Prostate gland (tissue), 2 donors: Measurements from ENCODE around the gene C12orf56.

ENCODE experiments used
- POLR2AphosphoS5 ChIP-seq: sonication (generic); formaldehyde crosslinking; IDR thresholded peaks from one replicate; pipeline ENCODE4 v1.6.1; 2017; ENCODE audit warnings: antibody characterized with exemption
- TF ChIP-seq, protein P1 (sequence below), 4 experiments: fragments of 200-600 bp in 2 of 4; fragments of 450-650 bp in 2 of 4; sonication (generic) in 2 of 4; IDR thresholded peaks; 1 replicate in 3 of 4; 2 replicates in 1 of 4; pipeline ENCODE4 v1.5.1; 2016 to 2019; ENCODE audit warnings: antibody characterized with exemption in 4 of 4, mild to moderate bottlenecking in 2 of 4, moderate library complexity in 2 of 4

- TF ChIP-seq, protein P1, sequence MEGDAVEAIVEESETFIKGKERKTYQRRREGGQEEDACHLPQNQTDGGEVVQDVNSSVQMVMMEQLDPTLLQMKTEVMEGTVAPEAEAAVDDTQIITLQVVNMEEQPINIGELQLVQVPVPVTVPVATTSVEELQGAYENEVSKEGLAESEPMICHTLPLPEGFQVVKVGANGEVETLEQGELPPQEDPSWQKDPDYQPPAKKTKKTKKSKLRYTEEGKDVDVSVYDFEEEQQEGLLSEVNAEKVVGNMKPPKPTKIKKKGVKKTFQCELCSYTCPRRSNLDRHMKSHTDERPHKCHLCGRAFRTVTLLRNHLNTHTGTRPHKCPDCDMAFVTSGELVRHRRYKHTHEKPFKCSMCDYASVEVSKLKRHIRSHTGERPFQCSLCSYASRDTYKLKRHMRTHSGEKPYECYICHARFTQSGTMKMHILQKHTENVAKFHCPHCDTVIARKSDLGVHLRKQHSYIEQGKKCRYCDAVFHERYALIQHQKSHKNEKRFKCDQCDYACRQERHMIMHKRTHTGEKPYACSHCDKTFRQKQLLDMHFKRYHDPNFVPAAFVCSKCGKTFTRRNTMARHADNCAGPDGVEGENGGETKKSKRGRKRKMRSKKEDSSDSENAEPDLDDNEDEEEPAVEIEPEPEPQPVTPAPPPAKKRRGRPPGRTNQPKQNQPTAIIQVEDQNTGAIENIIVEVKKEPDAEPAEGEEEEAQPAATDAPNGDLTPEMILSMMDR (IDR thresholded peaks at IDR 0.05), result no peak
- TF ChIP-seq POLR2AphosphoS5, result no peak
Measured at GRCh38 chr12:64216239-64216638, 174.3 kb downstream of the C12orf56 start.
